Measurements from ENCODE around the gene IL32. TPM values are rescaled to one million over a fixed set of nuclear protein-coding genes. Genes with fewer than 3 reads are reported as not detected.

IL32 gene
- total and polyA plus RNA-seq, 7 donors: 90.5 to 749 (median 192) TPM

DNA sequence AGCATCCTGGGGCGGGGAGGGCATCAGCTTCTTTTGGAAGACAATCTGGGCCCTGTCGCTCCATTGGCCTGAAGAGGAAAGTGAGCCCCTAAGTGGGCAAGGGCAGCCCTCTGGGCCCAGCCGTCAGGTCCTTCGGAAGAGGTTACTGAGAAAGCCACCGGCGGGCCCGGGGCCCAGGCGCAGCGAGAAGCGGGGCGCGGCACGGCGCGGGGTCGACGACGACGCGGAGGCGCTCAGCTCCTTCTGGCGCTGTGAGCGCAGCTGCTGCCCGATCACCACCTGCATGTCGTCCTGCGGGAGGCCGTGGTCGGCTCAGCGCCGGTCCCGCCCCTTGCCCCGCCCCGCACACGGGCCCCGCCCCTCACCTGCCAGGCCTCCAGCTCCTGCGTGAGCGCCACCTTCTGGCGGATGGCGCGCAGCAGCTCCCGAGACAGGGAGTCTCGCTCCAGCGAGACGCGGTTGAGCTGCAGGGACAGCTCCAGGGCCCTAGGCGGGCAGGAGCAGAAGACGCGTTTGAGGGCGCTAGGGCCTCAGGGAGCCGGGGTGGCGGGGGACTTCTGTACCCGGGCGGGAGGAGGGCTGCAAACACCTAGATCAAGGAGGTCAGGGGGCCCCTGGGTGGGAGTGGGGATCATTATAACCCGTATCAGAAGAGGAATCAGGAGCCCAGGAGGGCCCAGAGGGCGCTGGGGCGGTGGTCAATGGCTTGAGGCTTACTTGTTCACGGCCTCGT, 37.3 kb upstream of the IL32 start:
- DNase-seq (peak; percentile 80 to 90), ATAC-seq (peak; percentile 32 to 55 (median 53))
- intact Hi-C loops (cut with DNase I): no loop called here
- Histone ChIP-seq H3K27ac (peak overlapping the region; percentile 50), H3K27me3 (ENCODE audit: insufficient read depth in 3 of 3, low read length in 2 of 3) (peaks cover 0 to 38% (median 18%) of the 10 kb centered on the region in 3 donors), H3K4me1 (peaks cover 20% of the 10 kb centered on the region), H3K4me3 (peak overlapping the region; percentile 28), H3K36me3 (ENCODE audit: insufficient read depth in 1 of 2, low read depth in 1 of 2) (peaks cover 0 to 25% of the 10 kb centered on the region in 2 donors), H3K9me3 (no peaks in the 10 kb centered on the region)
- 15 to 23% (median 20%) methylated on average over 36 to 58 of the region's 58 CpGs for WGBS, 3 donors
- TF ChIP-seq, protein P1, sequence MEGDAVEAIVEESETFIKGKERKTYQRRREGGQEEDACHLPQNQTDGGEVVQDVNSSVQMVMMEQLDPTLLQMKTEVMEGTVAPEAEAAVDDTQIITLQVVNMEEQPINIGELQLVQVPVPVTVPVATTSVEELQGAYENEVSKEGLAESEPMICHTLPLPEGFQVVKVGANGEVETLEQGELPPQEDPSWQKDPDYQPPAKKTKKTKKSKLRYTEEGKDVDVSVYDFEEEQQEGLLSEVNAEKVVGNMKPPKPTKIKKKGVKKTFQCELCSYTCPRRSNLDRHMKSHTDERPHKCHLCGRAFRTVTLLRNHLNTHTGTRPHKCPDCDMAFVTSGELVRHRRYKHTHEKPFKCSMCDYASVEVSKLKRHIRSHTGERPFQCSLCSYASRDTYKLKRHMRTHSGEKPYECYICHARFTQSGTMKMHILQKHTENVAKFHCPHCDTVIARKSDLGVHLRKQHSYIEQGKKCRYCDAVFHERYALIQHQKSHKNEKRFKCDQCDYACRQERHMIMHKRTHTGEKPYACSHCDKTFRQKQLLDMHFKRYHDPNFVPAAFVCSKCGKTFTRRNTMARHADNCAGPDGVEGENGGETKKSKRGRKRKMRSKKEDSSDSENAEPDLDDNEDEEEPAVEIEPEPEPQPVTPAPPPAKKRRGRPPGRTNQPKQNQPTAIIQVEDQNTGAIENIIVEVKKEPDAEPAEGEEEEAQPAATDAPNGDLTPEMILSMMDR (IDR thresholded peaks at IDR 0.05): peak; percentile 77

DNA sequence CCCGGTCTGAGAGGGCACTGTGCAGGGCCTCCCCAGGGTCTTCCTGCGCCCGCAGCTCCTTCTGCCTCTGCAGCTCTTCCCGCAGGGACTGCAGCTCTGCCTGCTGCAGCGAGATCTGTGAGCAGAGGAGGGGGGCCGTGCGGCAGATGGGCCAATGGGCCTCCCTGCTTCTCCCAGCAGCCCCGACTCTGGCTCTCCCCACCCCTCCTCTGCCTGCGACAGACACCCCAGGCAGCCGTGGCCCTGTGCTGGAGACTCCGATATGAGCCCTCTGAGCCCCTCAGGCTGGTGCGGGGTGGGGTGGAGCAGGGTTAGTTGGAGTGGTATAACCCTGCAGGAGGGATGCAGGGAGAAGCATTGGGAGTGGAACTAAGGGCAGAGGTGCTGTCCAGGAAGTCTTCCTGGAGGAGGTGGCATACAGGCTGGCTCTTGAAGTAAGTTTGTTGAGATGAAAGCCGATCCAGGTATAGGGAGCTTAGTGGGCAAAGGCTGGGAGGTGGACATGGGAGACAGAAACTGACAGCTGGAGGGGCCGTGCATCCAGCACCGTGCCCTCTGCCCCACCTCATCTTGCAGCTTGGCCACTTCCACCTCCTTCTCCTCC, 36.6 kb upstream of the IL32 start:
- no peak overlapping the region for H3K27ac ChIP-seq
- TF ChIP-seq, protein P1 (IDR thresholded peaks at IDR 0.05): no peak
- no peaks in the 10 kb centered on the region for H3K9me3 ChIP-seq
- peaks cover 18% of the 10 kb centered on the region for H3K4me1 ChIP-seq
- WGBS, 3 donors: 21 to 28% (median 22%) methylated on average over 12 to 15 of the region's 15 CpGs
- H3K4me3 ChIP-seq: peak overlapping the region; percentile 28
- ATAC-seq: no peak
- intact Hi-C loops (cut with DNase I): no loop called here
- peaks cover 0 to 25% of the 10 kb centered on the region in 2 donors for H3K36me3 ChIP-seq (ENCODE audit: insufficient read depth in 1 of 2, low read depth in 1 of 2)
- no peak for DNase-seq
- peaks cover 0 to 44% (median 18%) of the 10 kb centered on the region in 3 donors for H3K27me3 ChIP-seq (ENCODE audit: insufficient read depth in 3 of 3, low read length in 2 of 3)

GRCh38 chr16:3029491-3030221, 35.8 kb upstream of the IL32 start:
- 8 to 14% (median 13%) methylated on average over 30 to 59 of the region's 59 CpGs for WGBS, 3 donors
- DNase-seq (no peak), ATAC-seq (no peak)
- Histone ChIP-seq H3K36me3 (ENCODE audit: insufficient read depth in 1 of 2, low read depth in 1 of 2) (peaks cover 0 to 25% of the 10 kb centered on the region in 2 donors), H3K9me3 (no peaks in the 10 kb centered on the region), H3K27ac (no peak overlapping the region), H3K4me1 (peaks cover 16% of the 10 kb centered on the region), H3K27me3 (ENCODE audit: insufficient read depth in 3 of 3, low read length in 2 of 3) (peaks cover 0 to 53% (median 18%) of the 10 kb centered on the region in 3 donors), H3K4me3 (no peak overlapping the region)
- intact Hi-C loops (cut with DNase I): no loop called here
- TF ChIP-seq, protein P1 (IDR thresholded peaks at IDR 0.05): no peak

DNA sequence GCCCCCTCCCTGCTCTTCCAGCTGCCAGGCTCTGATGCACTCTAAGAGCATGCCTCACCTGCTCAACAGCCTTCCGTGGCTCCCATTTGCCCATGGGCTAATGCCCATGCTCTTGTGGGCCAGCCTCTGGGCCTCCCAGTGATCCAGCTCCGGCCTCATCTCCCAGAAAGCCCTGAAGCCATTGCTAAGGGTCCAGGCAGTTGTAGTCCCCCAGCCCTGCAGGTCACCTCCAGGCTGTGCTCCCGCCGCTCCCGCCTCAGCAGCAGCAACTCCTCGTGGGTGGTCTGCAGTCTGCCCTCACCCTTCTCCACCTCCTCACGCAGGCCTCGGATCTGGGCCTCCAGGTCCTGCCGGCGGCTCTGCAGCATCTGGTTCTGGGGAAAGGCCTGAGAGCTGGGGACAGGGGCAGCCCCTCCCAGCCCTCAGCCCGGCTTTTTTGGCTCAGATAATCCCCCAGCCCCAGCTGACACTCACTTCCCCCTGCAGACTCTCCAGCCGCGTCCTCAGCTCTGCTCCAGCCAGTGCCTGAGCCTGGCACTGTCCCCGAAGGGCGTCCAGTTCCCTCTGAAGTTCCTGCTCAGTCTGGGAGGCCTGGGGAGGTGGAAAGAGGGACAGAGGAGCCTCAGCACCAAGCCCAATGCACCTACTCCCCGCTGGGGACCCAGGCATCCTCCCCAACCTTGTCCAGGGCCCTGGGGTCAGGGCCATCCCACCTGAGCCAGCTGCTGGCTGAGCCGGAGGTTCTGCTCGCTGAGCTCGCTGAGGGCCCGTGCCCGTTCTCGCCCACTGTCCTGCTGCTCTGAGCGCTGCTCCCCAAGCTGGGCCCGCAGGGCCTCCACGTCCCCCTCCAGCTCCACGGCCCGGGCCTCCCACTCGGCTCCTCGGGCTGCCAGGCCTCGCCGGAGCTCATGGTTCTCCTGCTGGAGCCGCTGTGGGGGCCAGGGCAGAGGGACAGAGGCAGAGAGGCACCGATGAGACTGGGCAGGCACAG, 34.9 kb upstream of the IL32 start:
- WGBS, 3 donors: 71 to 74% (median 74%) methylated on average over 31 to 33 of the region's 33 CpGs
- H3K27ac ChIP-seq: no peak overlapping the region
- H3K27me3 ChIP-seq (ENCODE audit: insufficient read depth in 3 of 3, low read length in 2 of 3): peaks cover 0 to 61% (median 20%) of the 10 kb centered on the region in 3 donors
- peaks cover 8% of the 10 kb centered on the region for H3K4me1 ChIP-seq
- DNase-seq (no peak), ATAC-seq (no peak)
- H3K36me3 ChIP-seq (ENCODE audit: insufficient read depth in 1 of 2, low read depth in 1 of 2): peaks cover 0 to 21% of the 10 kb centered on the region in 2 donors
- TF ChIP-seq, protein P1 (IDR thresholded peaks at IDR 0.05): no peak
- H3K9me3 ChIP-seq: no peaks in the 10 kb centered on the region
- intact Hi-C loops (cut with DNase I): no loop called here
- H3K4me3 ChIP-seq: no peak overlapping the region

Data from psoas muscle (tissue), 8 donors.